Stimulated activated naive CD8-positive, alpha-beta T cell treated with anti-CD3 and anti-CD28 coated beads, Interleukin-15, Interleukin-2, amounts not matched to agents 100 ng/mL and 50 ng/mL, for 24 hours (primary cell): ENCODE results near the gene SLC6A8.
A peak's percentile ranks its signal among the peaks of the same experiment; 100 is the strongest.
"Not testable (repeated sequence)": the region's sequence is repeated elsewhere in the genome, so short reads cannot be mapped to it uniquely, and the experiment has no call there.

Source experiments
- H3K27ac Mint-ChIP-seq: one replicate; pipeline ENCODE4 v1.8.0; 2021; ENCODE audit warnings: mild to moderate bottlenecking, mixed read lengths
- H3K27me3 Mint-ChIP-seq: one replicate; pipeline ENCODE4 v1.8.0; 2021; ENCODE audit warnings: mixed read lengths
- H3K36me3 Mint-ChIP-seq: one replicate; pipeline ENCODE4 v1.8.0; 2021; ENCODE audit warnings: low read depth, mixed read lengths
- H3K4me1 Mint-ChIP-seq: one replicate; pipeline ENCODE4 v1.8.0; 2021; ENCODE audit warnings: low read depth, mixed read lengths
- H3K4me3 Mint-ChIP-seq: one replicate; pipeline ENCODE4 v1.8.0; 2021; ENCODE audit warnings: mild to moderate bottlenecking, mixed read lengths
- H3K9me3 Mint-ChIP-seq: one replicate; pipeline ENCODE4 v1.8.0; 2021; ENCODE audit warnings: mixed read lengths

Gene SLC6A8

DNA sequence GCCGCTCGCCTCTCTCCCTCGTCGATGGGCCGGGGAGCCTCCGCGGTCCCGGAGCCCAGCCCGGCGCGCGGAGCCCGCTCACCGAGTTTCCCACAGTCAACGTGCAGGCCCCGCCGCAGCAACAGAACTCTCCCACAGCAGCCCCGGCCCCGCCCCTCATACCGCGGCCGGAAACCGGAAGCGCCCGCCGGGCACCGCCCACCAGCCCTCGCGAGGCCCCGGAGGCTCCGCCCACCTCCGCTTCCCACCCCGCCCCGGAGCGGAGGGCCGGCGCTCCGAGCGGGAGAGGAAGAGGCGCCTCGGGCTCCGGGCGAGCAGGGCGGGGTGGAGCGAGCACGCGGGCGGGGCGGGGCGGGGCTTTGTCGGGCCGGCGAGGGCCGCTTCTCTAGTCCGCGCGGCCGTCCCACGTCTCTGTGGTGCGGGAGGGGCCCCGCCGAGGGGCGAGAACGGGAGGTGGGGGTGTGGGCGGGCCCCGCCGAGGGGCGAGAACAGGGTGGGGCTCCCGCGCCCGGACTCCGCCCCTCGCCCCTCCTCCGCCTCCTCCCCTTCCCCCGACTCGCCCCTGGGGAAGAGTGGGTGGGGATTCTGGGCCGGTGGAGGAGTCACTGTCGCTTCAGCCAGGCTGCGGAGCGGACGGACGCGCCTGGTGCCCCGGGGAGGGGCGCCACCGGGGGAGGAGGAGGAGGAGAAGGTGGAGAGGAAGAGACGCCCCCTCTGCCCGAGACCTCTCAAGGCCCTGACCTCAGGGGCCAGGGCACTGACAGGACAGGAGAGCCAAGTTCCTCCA lies 36.7 kb downstream of the SLC6A8 start, which contains the start of the genes ABCD1 and BCAP31:
TSS of gene ABCD1 (plus strand) at position 605 of the 787 bp plus-strand sequence. CDS start 411 bp downstream, outside the sequence.
TSS of gene BCAP31 (minus strand) at position 136 of the 787 bp plus-strand sequence. CDS start 1,143 bp downstream, outside the sequence.
- Mint-ChIP-seq H3K36me3 (peaks cover 16% of the 10 kb centered on the region), H3K4me1 (peaks cover 25% of the 10 kb centered on the region), H3K9me3 (no peaks in the 10 kb centered on the region), H3K27me3 (no peaks in the 10 kb centered on the region), H3K4me3 (peak within 1 kb of the TSS; percentile 89), H3K27ac (peak within 1 kb of the TSS; percentile 84)

DNA sequence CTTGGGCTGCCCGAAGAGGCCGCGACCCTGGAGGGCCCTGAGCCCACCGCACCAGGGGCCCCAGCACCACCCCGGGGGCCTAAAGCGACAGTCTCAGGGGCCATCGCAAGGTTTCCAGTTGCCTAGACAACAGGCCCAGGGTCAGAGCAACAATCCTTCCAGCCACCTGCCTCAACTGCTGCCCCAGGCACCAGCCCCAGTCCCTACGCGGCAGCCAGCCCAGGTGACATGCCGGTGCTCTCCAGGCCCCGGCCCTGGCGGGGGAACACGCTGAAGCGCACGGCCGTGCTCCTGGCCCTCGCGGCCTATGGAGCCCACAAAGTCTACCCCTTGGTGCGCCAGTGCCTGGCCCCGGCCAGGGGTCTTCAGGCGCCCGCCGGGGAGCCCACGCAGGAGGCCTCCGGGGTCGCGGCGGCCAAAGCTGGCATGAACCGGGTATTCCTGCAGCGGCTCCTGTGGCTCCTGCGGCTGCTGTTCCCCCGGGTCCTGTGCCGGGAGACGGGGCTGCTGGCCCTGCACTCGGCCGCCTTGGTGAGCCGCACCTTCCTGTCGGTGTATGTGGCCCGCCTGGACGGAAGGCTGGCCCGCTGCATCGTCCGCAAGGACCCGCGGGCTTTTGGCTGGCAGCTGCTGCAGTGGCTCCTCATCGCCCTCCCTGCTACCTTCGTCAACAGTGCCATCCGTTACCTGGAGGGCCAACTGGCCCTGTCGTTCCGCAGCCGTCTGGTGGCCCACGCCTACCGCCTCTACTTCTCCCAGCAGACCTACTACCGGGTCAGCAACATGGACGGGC lies 37.5 kb downstream of the SLC6A8 start:
- Mint-ChIP-seq H3K27me3 (no peaks in the 10 kb centered on the region), H3K4me1 (peaks cover 25% of the 10 kb centered on the region), H3K27ac (no peak overlapping the region), H3K4me3 (peak overlapping the region; percentile 60), H3K36me3 (peaks cover 12% of the 10 kb centered on the region), H3K9me3 (no peaks in the 10 kb centered on the region)

- Mint-ChIP-seq H3K9me3 (no peaks in the 10 kb centered on the region), H3K4me1 (peaks cover 28% of the 10 kb centered on the region), H3K4me3 (peak overlapping the region; percentile 54)
Measured at GRCh38 chrX:153725832-153726285, 38.1 kb downstream of the SLC6A8 start.

DNA sequence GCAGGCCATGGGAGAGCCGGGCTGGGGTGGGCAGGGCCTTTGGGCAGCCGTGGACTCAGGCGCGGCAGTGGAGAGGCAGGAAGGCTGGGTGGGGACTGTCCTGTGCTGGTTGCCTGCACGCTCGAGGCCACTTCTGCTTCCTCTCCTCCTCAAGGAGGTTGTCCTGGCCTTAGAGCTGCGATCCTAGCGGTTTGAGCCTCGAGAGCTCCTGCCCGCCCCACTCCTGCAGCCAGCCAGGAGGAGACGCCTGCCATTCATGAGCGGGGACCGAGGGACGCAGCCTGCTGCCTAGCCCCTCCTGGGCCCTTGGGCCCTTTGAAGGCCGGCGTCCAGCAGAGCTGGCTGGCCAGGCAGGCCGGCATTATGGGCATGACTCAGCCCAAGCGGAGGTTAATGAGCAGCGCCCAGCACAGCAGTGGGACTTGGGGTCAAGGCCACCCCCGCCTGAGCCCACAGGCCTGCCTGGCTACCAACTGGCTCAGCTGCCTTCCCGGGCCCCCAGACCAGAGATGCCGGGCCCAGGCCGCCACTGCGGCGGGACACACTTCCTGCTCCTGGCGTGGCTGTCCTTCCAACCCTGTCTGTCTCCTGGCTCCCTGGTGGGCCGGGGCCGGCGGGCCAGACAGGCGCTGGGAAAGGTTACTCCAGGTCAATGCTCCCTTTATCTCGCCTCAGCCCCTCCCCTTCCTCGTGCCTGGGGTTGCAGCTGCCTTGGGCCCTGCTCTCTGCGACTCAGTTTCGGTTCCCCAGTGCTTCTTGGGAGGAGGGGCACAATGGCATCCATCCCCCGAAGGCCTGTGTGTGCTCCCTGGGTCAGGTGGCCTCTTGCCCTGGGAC lies 38.8 kb downstream of the SLC6A8 start:
- Mint-ChIP-seq H3K4me3 (peak overlapping the region; percentile 54), H3K9me3 (no peaks in the 10 kb centered on the region), H3K27ac (no peak overlapping the region), H3K4me1 (peaks cover 34% of the 10 kb centered on the region), H3K36me3 (peaks cover 7% of the 10 kb centered on the region), H3K27me3 (no peaks in the 10 kb centered on the region)

More at GRCh38 chrX:153725832-153726285, 38.1 kb downstream of the SLC6A8 start:
- H3K36me3 Mint-ChIP-seq: peaks cover 8% of the 10 kb centered on the region
- H3K27me3 Mint-ChIP-seq: no peaks in the 10 kb centered on the region
- H3K27ac Mint-ChIP-seq: no peak overlapping the region

- Mint-ChIP-seq H3K27ac (no peak overlapping the region), H3K9me3 (no peaks in the 10 kb centered on the region), H3K36me3 (peaks cover under 1% of the 10 kb centered on the region), H3K27me3 (no peaks in the 10 kb centered on the region), H3K4me3 (peak overlapping the region; percentile 54), H3K4me1 (peaks cover 36% of the 10 kb centered on the region)
Measured at GRCh38 chrX:153727123-153727931, 39.6 kb downstream of the SLC6A8 start.

GRCh38 chrX:153728095-153728494 lies 40.4 kb downstream of the SLC6A8 start:
- no peaks in the 10 kb centered on the region for H3K36me3 Mint-ChIP-seq
- H3K27me3 Mint-ChIP-seq: no peaks in the 10 kb centered on the region
- no peak overlapping the region for H3K27ac Mint-ChIP-seq
- peaks cover 33% of the 10 kb centered on the region for H3K4me1 Mint-ChIP-seq
- no peaks in the 10 kb centered on the region for H3K9me3 Mint-ChIP-seq
- H3K4me3 Mint-ChIP-seq: no peak overlapping the region

DNA sequence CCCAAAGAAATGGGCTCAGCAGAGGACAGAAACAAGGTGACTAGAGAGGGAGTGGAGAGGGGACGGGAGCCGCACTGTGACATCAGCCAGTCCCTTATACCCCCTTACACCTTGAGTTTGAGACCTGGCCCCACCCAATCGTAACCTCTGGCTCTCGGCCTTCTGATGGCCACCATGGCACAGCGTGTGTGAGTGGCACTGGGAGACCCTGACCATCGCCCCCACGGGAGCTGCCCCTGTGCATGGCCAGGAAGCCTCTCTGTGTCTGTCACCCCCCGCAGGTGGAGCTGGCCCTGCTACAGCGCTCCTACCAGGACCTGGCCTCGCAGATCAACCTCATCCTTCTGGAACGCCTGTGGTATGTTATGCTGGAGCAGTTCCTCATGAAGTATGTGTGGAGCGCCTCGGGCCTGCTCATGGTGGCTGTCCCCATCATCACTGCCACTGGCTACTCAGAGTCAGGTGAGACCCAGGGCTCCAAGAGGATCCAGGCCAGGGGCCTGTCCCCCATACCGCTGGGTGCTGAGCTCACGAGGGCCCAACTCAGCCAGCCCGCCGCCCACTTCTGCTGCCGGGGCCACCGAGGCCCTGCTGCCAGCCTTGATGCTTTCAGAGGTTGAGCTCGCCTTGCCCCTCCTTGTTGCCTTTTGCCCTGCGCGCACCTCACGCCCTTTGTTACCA lies 41.4 kb downstream of the SLC6A8 start:
- Mint-ChIP-seq H3K36me3 (no peaks in the 10 kb centered on the region), H3K4me3 (no peak overlapping the region), H3K4me1 (peaks cover 33% of the 10 kb centered on the region), H3K9me3 (no peaks in the 10 kb centered on the region), H3K27ac (no peak overlapping the region), H3K27me3 (no peaks in the 10 kb centered on the region)

DNA sequence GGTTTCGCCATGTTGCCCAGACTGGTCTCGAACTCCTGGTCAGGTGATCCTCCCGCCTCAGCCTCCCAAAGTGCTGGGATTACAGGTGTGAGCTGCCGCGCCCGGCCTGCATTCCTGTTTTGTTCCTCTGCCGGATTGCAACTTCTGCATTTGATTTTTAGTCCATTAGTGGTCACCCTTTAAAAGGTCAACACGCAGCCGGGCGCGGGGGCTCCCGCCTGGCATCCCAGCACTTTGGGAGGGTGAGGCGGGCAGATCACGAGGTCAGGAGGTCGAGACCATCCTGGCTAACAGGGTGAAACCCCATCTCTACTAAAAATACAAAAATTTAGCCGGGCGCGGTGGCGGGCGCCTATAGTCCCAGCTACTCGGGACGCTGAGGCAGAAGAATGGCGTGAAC lies 42.4 kb downstream of the SLC6A8 start:
- H3K36me3 Mint-ChIP-seq, H3K27me3 Mint-ChIP-seq, H3K4me3 Mint-ChIP-seq, H3K27ac Mint-ChIP-seq, H3K9me3 Mint-ChIP-seq: not testable (repeated sequence)
- H3K4me1 Mint-ChIP-seq: peaks cover 36% of the 10 kb centered on the region

- H3K36me3 Mint-ChIP-seq: no peaks in the 10 kb centered on the region
- no peak overlapping the region for H3K4me3 Mint-ChIP-seq
- H3K27me3 Mint-ChIP-seq: no peaks in the 10 kb centered on the region
- H3K27ac Mint-ChIP-seq: peak overlapping the region; percentile 63
- no peaks in the 10 kb centered on the region for H3K9me3 Mint-ChIP-seq
- peaks cover 40% of the 10 kb centered on the region for H3K4me1 Mint-ChIP-seq
Measured at GRCh38 chrX:153731117-153731844, 43.6 kb downstream of the SLC6A8 start.

DNA sequence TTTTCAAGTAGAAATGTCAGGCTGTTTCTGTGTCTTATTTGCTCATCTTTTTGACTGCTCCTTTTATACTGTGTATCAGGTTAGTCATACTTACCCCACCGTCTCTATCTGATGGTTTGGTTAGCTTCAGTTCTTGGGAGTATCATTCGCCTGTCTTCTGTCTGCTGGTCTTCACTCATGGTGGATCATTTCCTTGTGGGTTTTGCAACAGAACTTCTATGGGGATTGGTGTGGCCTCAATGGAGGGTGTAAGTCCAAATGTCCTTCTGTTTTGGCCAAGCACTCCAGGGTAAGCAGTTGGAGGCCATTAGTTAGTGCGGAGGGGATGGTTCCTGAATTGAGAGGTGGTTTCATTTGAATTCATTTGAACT lies 44.1 kb downstream of the SLC6A8 start:
- H3K27ac Mint-ChIP-seq: no peak overlapping the region
- H3K4me3 Mint-ChIP-seq: no peak overlapping the region
- no peaks in the 10 kb centered on the region for H3K9me3 Mint-ChIP-seq
- H3K36me3 Mint-ChIP-seq: no peaks in the 10 kb centered on the region
- no peaks in the 10 kb centered on the region for H3K27me3 Mint-ChIP-seq
- H3K4me1 Mint-ChIP-seq: peaks cover 38% of the 10 kb centered on the region

DNA sequence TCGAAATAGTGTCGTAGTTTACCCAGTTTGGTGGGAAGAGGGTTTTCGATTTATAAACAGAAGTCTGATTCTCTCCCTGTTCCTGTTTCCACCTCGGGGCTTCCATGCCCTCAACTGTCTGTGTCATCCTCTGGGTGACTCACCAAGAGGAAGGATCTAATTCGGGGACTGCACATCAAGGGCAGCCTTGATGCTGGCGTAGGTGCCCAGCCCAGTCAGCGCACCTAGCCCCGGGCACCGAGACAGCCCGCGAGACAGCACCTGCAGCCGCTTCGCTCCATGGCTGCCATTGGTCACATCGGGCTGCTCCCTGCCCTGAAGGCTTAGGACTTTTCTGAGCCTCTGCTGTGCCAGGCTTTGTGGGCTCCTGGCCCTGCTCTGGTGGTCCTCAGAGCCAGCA lies 44.7 kb downstream of the SLC6A8 start:
- Mint-ChIP-seq H3K27ac (peak overlapping the region; percentile 40), H3K36me3 (no peaks in the 10 kb centered on the region), H3K4me1 (peaks cover 32% of the 10 kb centered on the region), H3K4me3 (no peak overlapping the region), H3K9me3 (no peaks in the 10 kb centered on the region), H3K27me3 (no peaks in the 10 kb centered on the region)

DNA sequence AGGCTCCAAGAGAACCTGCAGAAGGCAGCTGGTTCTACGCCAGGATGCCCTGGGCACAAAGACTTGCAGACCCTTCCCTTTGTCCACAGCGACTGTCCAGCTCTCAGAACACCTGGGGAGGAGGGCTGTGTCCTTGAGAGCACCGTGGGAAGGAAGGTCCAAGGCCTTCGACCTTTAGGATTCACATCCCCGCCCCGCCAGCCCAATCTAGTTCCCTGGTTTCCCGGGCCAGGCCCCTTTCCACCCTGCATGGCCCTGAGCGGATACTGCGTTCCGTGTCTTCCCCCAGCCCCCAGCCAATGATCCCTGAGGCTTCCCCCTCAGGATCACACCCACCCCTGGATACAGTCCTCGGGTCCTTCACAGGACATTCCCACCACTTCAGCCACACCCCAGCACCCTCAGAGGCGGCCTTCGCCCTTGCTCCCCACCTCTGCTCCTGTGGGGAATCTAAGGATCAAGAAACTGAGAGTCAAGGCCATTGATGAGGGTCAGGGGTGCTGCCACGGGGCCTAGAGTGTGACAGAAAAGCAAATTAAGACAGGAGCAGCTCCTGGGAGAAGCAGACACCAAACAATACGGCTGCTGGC lies 46.0 kb downstream of the SLC6A8 start:
- Mint-ChIP-seq H3K27me3 (no peaks in the 10 kb centered on the region), H3K36me3 (no peaks in the 10 kb centered on the region), H3K4me1 (peaks cover 27% of the 10 kb centered on the region), H3K9me3 (no peaks in the 10 kb centered on the region), H3K4me3 (no peak overlapping the region), H3K27ac (no peak overlapping the region)

DNA sequence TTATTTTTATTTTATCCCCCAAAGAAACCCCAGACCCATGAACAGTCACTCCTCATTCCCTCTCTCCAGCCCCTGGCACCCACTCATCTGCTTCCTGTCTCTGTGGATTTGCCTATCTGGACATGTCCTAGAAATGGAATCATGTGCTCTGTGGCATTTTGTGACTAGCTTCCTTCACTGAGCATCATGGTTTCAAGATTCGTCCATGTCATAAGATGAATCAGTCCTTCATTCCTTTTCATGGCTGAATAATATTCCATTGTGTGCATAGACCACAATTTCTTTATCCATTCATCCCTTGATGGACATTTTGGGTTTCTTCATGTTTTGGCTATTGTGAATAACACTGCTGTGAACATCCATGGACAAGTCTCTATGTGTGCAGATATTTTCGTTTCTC lies 47.1 kb downstream of the SLC6A8 start:
- Mint-ChIP-seq H3K27ac (no peak overlapping the region), H3K4me1 (peaks cover 27% of the 10 kb centered on the region), H3K27me3 (no peaks in the 10 kb centered on the region), H3K9me3 (no peaks in the 10 kb centered on the region), H3K4me3 (no peak overlapping the region), H3K36me3 (no peaks in the 10 kb centered on the region)
